Activated CD4-positive, alpha-beta T cell treated with anti-CD3 and anti-CD28 coated beads, Interleukin-2, Interleukin-4, amounts not matched to agents 100 ng/mL and 50 ng/mL, durations not matched to agents 16 hours and 8 hours (primary cell): ENCODE data around the gene GRIA4.

Source experiments
- DNase-seq: peaks from one replicate; pipeline ENCODE4 v3.0.0-alpha.2; 2020; ENCODE audit warnings: low spot score

GRIA4 gene

DNA sequence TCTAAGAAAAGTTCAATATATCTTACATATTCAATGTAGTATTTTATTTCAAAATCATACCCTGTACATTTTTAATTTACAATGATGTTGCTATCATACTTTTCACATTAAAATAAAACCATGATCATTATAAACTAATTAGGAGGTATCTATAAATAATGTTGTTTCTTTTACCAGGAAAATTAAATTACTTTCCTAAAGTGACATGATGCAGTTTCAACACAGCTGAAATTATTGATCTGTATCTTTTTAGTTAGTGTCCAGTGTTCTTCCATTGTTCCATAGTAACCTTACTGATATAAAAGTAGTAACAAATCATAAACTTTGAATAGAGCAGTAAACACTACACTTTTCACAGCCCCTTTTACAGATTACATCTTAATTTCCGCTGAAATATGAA lies 29.7 kb downstream of the GRIA4 start:
- no peak for DNase-seq

DNA sequence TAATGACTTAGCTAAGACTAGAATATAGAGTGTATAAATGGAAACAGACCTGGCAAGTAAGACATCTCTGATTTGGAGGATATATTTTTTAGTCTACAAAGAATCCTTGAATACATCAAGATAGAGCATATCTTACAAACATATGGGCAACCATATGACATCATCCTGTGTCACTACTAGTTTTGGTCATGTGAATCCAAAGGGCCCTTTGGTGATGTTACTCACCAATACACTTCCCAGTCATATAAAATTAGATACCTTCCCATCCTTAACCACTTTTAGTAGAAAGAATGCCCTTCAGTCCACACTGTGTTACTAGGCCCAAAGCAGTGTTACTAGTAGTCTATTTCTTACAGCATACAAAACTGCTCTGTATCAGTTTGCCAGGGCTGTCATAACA lies 31.6 kb downstream of the GRIA4 start:
- DNase-seq = no peak

GRCh38 chr11:105642870-105643269 lies 33.0 kb downstream of the GRIA4 start:
- no peak for DNase-seq

GRCh38 chr11:105644839-105645573 lies 35.1 kb downstream of the GRIA4 start:
- no peak for DNase-seq

DNA sequence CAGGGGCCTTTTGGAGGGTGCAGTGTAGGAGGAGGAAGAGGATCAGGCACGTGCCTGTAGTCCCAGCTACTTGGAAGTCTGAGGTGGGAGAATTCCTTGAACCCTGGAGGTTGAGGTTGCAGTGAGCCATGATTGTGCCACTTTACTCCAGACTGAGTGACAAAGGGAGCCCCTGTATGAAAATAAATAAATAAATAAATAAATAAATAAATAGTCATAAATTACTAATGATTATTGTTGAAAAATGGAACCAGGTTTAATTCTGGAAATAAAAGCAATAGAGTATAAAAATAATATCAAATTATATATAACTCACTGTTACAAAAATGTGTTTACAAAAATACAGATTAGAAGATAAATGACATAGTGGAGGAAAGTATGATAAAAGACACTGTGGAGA lies 37.9 kb downstream of the GRIA4 start:
- DNase-seq = no peak

DNA sequence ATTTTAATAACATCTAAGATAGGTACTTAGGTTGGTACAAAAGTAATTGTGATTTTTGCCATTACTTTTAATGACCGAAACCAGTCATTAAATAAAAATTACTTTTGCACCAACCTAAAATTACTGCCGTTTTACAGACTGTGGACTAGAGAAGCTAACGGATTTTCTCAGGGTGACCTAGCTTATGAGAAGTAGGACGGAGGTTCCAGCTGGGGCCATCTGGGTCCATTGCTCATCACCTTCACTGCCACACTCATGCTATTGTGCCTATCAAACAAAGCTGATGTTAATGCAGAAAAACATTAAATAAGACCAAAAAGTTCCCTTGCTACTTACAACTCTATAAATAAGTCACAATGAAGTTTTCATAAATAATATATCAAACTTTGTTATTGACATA lies 38.9 kb downstream of the GRIA4 start:
- DNase-seq = no peak

DNA sequence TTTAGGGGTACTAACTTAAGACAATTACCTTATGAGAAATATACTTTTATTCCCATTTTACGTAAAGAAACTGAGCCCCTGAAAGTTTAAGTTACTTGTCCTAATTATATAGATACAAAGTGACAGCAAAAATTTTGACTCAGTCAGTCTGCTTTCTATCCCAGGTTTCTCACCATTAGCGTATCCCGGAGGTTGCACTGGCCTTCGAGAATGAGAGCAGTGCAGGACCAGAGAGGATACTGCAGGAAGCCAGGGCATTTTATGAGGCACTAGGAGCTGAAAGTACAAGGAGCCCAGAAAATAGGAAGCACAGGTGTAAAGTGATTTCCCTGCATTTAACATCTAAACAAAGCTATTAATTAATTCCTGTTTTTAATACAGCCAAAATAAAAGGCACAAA lies 55.4 kb downstream of the GRIA4 start:
- DNase-seq = no peak

DNA sequence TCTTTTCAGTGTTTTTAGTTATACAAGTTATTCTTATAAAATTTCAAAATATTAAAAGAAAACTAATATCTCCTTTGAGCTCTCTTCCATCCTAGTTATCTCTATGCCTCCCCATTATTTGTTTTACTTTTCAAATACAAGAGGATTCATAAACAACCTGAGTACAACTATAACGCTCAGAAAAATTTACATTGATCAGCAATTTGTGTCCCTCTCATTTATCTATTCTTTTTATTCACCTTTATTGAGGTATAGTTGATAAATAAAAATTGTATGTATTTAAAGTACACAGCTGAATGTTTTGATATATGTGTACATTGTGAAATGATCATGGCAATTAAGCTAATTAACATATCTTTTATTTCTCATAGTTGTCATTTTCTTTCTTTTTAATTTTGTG lies 57.6 kb downstream of the GRIA4 start:
- DNase-seq = no peak

GRCh38 chr11:105670811-105671210 lies 60.9 kb downstream of the GRIA4 start:
- DNase-seq = no peak

GRCh38 chr11:105673089-105673488 lies 63.2 kb downstream of the GRIA4 start:
- DNase-seq = peak; percentile 5

GRCh38 chr11:105689631-105690030 lies 79.8 kb downstream of the GRIA4 start:
- DNase-seq = no peak

GRCh38 chr11:105690467-105690866 lies 80.6 kb downstream of the GRIA4 start:
- no peak for DNase-seq

DNA sequence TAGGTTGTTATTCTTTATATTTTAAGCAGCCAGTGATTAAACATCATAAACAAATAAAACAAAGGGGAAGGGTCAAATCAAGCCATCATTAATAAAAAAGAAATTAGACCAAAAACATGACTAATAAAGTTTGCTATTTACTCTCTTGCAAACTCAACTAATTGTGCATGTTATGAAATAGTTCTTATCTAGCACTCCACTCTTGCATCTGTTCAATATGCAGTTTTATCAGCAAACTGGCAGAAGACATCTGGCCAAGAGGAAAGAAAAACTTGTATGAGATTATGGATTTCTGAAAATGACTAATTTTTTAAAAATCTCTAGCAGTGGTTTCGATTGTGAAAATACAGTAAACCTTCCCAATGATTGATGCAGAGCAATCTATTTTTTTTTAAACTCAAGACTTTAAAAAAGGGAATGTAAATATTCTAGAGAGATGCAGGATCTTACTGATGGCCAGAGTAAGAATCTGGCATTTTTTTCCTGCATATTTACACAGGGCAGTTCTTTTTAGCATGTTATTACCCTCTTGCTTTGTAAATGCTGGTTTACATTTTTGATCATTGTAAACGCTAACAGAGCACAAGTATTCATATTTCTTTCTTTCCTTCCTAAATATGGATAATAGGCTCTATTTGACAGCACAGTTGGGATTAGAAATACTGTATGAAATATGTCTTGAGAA lies 83.3 kb downstream of the GRIA4 start:
- no peak for DNase-seq

- no peak for DNase-seq
Observed at GRCh38 chr11:105696000-105696399, 86.1 kb downstream of the GRIA4 start.

- DNase-seq = no peak
Observed at GRCh38 chr11:105697291-105697690, 87.4 kb downstream of the GRIA4 start.

DNA sequence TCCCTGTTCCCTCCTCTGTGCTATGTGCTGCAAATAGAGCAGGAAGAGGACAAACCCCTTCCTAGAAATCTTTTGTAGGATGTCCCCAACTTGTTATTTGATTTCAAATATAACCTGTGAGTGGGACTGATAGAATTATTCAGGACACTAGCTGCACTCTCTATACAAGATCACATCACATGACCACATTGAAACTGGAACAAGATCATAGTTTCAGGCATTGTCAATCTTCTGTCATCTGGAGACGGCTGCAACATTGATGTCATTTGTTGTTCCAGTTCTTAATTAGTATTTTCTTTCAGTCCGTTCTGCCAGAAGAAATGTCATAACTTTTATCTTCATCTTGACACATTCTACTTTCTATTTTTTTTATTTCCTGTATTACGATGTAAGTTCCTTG lies 89.3 kb downstream of the GRIA4 start:
- no peak for DNase-seq

DNA sequence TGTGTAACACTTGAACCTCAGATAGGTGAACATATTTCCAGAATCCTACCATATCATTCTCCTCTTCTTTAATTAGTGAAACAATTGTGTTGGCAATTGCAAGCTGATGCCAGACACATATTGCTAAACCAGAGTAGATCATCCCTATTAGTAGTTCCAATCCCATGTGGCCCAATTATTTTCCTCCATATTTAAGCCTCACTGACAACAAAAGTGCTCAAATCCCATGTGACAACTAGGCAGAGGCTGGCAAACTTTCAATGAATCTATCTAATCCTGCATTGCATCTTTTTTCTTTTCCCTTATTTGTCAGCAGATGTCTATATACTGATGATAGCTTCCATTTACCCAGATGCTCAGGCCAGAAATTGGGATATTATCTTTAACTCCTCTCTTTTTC lies 90.4 kb downstream of the GRIA4 start:
- no peak for DNase-seq

GRCh38 chr11:105701098-105701497 lies 91.2 kb downstream of the GRIA4 start:
- DNase-seq = no peak

DNA sequence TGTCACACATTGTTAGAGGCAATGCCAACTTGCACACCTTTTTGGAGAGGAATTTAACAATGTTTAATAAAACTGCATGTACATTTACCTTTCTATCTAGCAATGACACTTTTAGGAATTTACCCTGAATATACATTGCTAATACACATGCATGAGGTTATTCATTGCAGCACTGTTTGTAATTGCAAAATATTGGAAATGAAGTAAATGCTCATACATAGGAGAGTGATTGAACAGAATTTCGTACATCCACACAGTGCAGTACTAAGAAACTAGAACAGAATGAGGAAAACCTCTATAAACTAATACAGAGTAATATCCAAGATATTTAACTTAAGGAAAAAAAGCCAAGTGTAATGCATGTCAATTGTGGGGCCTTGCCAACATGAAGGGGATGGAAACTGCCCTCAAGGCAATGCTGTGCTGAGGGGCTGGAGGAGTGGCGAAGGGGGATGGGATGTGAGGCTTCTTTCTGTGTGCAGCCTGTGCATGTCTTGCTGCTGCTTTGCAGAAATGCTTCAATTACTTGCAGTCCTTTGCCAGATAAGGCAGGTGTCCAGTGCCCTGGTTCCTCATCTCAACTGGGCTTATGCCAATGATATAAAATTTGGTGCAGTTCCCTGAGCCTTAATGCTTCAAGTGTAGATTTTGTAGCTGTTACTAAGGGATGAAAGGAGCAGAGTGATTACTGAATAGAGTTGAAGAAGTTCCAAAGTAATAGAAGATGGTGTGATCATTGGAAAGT lies 96.1 kb downstream of the GRIA4 start:
- DNase-seq = no peak

DNA sequence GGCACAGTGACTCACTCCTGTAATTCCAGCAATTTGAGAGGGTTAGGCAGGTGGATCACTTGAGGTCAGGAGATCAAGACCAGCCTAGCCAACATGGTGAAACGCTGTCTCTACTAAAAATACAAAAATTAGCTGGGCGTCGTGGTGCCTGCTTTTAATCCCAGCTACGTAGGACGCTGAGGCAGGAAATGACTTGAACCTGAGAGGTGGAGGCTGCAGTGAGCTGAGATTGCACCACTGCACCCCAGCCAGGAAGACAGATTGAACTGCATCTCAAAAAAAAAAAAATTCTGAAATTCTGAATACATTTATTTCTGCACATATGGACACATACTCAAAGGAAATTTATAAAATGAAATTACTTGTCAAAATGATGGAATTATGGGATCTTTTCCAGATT lies 103.2 kb downstream of the GRIA4 start:
- DNase-seq = no peak

GRCh38 chr11:105713696-105714095 lies 103.8 kb downstream of the GRIA4 start:
- DNase-seq = no peak

DNA sequence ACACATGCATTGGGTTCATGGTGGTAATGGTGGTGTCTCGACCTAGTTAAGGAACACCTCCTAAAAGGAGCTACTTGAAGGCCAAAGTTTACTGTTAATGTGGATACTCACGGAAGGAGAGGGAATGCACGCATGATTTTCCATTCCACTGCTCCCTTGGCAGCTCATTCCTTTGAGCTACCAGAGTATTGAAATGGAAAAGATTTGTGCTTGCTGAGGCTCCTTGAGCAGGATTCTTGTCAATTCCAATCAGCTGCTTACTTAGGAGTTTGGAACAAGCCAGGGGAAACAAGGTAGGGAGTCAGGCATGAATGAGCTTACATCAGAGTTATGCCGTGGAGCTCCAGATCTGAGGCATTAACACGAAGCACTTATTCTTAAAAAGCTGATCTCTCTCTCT lies 108.8 kb downstream of the GRIA4 start:
- DNase-seq = no peak
